RCC 7860 (cell line): ENCODE data around the gene GIMAP8.
"Not testable (repeated sequence)": the region's sequence is repeated elsewhere in the genome, so short reads cannot be mapped to it uniquely, and the experiment has no call there.

ENCODE experiments used
- DNase-seq: peaks from one replicate; pipeline ENCODE4 v3.0.0-alpha.2; 2015; ENCODE audit warnings: low spot score
- FAIRE-seq: peaks from 2 replicates; lab custom pipeline; 2012; peaks lifted over from hg19 to GRCh38; lab: Jason Lieb, UNC

The GIMAP8 gene

DNA sequence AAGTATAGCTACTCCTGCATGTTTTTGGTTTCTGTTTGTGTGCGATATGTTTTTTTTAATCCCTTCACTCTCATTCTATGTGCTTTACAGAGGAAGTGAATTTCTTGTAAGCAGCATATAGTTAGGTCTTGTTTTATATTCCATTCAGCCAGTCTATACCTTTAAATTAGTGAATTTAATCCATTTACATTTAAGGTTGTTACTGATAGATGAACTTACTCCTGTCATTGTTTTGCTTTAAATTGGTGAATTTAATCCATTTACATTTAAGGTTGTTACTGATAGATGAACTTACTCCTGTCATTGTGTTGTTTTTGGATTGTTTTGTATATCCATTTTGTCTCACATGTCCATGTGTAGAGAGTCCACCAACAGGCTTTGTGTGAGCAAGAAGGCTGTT is 11.1 kb downstream of the GIMAP8 start:
- DNase-seq (no peak), FAIRE-seq (no peak)

DNA sequence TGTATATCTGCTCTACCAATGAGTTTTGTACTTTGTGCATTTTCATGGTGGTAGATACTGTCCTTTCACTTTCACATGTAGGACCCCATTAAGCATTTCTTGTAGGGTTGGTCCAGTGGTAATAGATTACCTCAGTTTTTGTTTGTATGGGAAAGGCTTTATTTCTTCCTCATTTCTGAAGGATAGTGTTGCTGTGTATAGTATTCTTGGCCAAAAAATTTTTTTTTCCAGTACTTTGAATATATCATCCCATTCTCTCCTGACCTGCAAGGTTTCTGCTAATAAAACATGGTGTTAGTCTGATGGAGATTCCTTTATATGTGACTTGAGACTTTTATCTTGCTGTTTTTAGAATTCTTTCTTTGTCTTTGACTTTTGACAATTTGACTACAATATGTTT is 12.0 kb downstream of the GIMAP8 start:
- FAIRE-seq (no peak), DNase-seq (no peak)

DNA sequence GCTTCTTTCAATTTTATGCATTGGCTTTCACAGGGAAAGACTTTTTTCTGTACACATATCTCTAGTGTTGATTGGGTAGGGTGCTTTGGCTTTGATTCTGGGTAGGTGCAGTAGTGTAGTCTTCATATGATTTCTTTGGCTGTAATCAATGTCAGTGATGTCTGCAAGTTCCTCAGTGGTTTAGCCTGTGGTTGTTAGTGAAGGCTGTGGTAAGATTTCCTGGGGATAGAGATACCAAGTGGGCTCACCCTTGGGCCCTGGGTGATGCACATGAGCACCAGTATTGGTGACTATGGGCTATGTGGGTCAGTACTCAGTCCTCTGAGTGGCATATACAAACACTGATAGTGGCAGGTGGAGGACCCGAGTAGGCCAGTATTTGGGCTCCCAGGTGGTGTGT is 13.0 kb downstream of the GIMAP8 start:
- FAIRE-seq (no peak), DNase-seq (no peak)

DNA sequence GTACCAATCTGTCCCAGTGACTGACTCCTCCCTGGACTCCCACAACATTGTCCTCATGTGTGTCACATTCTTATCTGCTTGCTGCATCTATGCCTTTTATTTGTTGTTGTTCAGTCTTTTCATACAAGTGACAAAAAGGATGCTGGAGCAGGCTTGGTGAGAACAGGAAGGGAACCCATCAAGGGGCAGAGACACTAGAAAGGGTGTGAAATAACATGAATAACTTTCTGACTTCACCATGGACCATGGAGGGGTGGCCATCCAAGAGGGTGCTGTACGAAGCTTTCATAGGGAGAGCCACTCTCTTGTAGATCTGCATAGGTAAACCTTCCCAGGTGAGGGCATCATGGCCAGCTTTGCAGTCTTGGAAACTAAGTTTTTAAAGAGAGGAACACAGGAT is 14.5 kb downstream of the GIMAP8 start:
- no peak for FAIRE-seq
- DNase-seq, result no peak

DNA sequence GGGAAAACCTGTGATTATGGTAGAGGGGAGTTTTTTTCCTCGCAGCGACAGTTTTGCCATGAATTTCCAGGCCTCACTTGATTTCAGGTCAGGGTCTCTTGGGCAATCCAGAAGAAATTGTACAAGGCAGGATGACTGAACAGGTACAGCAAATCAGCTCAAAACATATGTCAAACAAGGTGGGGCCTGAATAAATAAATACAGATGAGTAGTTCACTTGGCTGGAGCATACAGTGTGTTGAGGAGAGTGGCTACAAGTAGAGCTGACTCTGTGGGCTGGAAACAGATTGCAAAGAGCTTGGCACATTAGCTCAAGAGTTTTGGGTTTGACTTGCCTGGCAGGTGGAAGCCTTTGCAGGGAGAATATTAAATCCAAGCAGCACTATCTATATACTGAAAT is 15.0 kb downstream of the GIMAP8 start:
- no peak for FAIRE-seq

DNA sequence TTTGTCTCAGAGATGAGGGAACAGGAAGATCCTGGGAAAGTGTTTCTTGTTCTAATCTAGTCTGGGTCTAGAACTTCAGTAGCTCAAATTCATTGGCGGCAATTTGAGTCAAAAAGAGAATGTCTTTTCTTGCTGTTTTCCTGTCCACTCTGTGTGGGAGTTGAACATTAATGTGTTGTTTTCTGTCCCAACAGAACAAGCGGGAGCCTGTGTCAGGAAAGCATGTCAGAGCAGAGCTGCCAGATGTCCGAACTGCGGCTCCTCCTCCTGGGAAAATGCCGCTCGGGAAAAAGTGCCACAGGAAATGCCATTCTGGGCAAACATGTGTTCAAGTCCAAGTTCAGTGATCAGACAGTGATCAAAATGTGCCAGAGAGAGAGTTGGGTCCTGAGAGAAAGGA is 16.0 kb downstream of the GIMAP8 start:
- no peak for FAIRE-seq
- no peak for DNase-seq

More for the DNA sequence above, 15.0 kb downstream of the GIMAP8 start:
- no peak for DNase-seq

DNA sequence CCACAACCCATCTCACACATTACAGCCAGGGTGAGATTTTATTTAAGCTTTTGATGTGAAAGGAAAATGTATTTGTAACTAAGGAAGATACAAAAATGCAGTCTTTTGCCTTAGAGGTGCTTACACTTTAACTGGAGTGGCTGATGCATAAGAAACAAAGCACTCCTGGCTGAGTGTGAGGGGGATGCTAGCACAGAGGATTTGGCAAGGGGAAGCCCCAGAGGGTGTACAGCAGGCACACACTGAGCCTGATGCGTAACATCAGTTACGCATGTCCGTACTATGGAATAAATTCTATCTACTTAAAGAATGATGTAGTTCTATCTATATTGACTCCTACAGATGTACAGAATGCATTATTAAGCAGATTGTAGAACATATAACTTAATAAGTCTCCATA is 17.8 kb downstream of the GIMAP8 start:
- FAIRE-seq, result no peak
- DNase-seq, result no peak

DNA sequence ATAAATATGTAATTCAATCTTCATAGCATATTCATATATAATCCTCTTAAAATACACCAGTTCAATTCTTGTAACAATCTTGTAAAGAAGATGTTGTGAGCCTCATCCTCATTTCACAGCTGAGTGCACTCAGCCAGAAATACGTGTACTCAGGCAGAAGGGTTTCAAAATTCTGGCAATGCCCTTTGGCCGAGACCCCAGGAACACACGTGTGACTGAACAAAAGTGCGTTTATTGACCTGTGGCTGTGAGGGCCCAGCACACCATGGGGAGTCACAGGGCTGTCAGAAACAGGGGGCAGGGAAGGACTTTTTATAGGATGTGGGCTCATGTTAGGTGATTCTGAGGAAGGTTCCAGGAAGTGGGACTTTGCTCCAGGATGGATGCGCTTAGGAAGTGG is 21.5 kb downstream of the GIMAP8 start:
- no peak for FAIRE-seq
- no peak for DNase-seq

DNA sequence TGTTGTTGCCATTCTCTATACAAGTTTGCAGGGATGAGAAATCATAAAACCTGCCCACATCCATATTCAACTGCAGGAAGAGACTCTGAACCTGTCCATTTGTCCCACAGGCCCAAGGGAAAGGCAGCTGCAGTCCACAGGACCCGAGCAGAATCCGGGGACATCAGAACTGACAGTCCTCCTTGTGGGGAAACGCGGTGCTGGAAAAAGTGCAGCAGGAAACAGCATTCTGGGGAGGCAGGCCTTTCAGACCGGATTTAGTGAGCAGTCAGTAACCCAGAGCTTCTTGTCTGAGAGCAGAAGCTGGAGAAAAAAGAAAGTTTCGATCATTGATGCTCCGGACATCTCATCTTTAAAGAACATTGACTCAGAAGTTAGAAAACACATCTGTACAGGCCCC is 23.5 kb downstream of the GIMAP8 start:
- FAIRE-seq (no peak), DNase-seq (no peak)

DNA sequence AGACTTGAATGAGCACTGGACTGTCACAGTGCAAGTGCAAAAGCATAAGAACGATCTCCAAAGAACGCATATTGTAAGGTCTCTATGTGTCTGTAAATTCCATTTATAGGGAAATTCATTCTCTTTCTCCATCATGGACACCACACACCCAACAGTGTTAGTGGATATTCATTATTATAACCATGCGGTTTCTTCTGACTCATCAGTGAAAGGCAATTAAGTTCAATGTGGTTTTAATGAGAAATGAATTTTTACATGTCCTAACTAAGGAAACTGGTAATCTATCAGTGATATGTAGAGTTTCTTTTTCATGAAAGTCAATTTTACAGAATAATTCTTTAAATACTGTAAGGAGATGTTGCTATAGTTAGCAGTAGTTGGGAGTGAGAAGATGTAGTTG is 25.9 kb downstream of the GIMAP8 start:
- no peak for FAIRE-seq

DNA sequence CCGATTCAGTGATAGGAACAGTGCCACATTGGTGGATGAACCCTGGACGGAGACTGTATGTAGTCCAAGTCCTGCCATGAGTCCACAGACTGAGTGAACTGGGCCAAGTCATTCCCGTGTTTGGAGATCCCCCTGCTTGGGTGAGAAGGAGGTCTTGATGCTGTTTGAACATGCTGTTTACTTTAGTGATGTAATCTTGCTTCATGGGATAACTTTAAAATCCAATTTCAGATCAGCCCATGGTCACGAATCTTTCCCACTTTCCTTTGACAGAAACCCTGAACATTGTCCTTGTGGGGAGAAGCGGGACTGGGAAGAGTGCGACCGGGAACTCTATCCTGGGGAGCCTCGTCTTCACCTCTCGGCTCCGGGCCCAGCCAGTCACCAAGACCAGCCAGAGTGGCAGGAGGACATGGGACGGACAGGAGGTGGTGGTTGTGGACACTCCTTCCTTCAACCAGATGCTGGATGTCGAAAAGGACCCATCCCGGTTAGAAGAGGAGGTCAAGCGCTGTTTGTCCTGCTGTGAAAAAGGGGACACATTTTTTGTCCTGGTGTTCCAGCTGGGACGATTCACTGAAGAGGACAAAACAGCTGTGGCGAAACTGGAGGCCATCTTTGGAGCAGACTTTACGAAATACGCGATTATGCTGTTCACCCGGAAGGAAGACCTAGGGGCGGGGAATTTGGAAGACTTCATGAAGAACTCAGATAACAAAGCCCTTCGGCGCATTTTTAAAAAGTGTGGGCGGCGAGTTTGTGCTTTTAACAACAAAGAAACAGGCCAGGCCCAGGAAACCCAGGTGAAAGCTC is 26.6 kb downstream of the GIMAP8 start:
- FAIRE-seq, result no peak

More for the DNA sequence above, 25.9 kb downstream of the GIMAP8 start:
- DNase-seq, result no peak

DNA sequence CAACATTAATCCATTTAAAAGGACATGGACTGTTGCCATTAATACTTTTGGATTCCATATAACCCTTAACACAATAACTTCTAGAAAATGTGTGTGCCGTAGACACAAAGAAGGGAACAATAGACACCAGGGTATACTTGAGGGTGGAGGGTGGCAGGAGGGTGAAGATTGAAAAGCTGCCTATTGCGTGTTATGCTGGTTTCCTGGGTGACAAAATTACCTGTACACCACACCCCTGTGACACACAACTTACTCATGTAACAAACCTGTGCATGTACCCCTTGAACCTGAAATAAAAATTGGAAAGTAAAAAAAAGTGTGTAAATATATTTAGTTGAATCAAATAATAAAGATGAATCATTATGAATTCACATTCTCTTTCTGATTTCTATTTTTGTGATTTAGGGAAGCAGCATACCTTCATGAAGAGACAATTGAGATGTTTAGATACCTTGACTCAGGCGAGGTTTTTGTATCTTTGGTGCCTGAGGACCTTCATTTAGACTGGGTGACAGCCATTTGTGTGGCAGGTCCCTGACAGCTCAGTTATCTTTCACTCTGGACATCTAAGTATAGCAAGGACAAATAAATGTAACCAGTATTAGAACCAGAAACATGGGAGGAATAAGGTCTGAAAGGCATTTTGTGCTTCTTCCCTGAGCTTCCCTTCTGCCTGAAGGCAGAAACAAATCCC is 28.7 kb downstream of the GIMAP8 start:
- FAIRE-seq (no peak), DNase-seq (no peak)

More for the DNA sequence above, 26.6 kb downstream of the GIMAP8 start:
- no peak for DNase-seq

DNA sequence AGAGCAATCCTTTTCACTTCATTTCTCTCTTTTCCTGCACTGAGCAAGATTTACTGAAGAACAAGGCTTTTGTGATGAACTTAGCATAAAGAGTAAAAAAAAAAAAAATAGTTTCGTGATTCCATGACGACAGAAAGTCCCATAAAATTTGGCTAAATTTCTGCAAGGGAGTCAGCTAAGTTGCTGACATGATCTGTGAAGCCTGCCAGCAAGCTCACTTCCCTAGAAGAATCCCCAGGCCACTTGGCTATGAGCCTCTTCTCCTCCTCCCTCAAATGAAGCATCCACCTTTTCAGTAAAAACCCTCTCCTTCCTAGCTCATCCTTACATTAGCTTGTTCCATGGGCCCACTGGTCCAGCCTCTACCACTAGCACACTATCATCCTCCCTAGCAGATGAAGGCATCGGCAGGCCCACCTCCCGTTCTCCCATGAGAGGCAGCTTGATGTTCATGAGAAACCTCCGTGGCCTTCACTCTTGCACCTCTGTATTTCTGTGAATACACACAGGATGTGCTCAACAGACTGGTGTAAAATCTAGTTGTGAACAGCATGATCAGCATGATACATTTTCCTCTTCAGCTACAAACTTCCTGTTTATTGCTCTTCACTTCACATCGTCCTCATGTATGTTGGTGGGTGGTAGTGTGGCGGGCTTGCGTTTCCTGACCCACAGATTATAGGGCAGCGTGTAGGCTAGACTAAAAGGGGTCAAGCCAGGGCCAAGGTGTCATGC is 30.9 kb downstream of the GIMAP8 start:
- no peak for DNase-seq
- FAIRE-seq, result no peak

DNA sequence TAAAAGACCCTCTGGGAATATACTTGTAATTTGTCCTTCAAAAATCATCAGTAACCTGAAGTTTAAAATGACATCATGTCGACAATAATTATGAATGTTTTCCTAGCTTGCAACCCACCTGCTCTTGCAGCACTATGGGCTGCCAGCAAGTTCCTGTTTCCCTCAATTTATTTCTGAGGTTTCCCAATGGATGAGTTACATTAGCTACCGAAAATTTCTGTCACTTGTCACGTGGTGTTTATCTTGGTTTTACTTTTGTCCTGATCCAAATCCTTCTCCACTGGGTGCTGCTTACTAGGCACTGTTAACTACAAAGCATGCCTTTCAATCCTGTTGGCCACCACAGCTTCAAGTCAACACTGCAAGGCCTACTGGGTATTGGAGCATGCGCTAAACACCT is 31.5 kb downstream of the GIMAP8 start:
- FAIRE-seq, result no peak
- DNase-seq, result no peak

DNA sequence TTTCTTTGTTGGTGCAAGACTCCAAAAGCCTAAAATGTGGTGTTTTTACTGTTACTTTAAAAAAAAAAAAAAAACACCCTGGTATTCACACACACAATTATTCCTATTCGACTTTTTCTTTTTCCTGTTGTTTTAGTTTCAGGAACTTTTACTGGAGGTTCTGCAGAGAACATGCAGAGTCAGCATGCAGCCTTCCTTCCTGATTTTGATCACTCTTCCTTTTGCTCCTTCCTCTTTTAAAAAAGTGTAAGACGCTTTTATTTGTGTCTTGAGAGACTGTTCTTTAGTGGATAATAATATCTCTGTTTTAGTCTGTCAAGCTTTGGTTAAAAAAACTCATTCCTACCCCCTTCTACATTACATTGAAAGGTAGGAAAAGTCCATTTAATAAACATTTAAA is 33.1 kb downstream of the GIMAP8 start:
- FAIRE-seq, DNase-seq: not testable (repeated sequence)

DNA sequence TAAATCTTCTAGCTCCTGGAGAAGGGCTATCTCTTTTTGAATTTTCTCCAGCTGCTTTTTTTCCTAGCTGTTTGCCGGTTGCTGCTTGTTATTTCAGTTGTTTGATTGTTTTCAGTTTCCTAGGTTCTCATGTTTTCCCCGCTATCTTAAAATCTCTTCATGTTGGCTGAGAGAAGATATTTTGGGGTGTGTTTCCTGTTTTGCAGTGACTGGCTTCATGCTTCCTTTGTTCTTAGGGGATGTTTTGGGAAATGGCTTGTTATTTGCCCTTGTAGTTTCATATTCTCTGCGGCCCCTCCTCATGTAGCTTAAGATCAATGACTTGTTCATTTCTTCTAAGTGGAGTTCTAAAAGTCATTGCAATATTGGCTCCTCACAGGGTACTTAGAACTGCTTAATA is 33.6 kb downstream of the GIMAP8 start:
- DNase-seq, FAIRE-seq: not testable (repeated sequence)

DNA sequence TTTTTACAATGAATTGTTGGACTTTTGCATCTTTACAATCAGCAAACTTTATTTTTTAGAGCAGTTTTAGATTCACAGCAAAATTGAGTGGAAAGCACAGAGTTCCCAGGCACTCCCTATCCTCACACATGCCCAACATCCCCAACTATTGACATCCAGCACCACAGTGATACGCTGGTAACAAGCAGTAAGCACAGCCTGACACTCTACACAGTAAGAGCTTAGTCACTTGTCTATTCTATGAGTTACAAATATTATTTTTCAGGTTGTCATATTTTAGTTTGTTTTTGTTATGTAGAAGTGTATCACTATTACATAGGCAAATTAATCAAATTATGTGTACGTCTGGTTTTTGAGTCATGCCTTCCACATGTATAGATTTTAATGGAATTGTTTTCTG is 37.2 kb downstream of the GIMAP8 start:
- no peak for FAIRE-seq
- DNase-seq, result no peak

DNA sequence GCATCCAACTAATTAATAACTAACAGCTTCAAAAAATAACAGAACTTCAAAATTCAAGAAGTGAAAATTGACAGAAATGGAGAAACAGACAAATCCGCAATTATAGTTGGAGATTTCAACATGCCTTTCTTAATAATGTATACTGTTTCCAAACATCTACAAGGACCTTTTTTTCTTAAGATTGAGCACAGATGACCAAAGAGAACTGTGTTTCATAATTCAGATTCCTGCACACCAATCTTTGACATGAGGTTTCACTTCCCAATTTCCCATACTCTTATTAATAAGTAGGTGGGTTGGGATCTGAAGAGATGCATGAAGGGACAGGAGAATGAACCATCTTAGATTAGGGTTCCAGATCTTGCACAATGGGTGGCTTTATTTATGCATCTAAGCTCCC is 39.4 kb downstream of the GIMAP8 start:
- DNase-seq (no peak), FAIRE-seq (no peak)

DNA sequence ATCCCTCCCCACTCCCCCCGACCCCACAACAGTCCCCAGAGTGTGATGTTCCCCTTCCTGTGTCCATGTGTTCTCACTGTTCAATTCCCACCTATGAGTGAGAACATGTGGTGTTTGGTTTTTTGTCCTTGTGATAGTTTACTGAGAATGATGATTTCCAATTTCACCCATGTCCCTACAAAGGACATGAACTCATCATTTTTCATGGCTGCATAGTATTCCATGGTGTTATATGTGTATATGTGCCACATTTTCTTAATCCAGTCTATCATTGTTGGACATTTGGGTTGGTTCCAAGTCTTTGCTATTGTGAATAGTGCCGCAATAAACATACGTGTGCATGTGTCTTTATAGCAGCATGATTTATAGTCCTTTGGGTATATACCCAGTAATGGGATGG is 43.0 kb downstream of the GIMAP8 start:
- not testable (repeated sequence) for FAIRE-seq, DNase-seq

DNA sequence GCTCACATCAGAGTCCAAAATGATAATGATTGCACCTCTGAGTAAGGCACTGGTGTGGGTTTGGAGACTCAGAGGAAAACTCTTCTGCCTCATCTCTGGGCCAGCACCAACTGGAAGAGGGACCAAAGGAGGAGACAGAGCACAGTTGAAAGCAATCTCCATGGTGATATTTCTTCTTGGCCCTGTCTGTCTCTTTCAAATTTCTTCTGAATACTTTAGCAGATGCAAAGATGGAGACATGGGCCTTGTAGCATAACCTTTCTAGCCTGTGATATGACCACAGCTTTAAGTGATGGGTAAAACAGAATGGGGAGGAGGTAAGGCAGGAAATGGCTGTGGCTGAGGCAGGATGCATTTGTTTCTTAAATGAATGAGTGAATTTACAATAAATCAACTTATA is 52.1 kb downstream of the GIMAP8 start:
- FAIRE-seq (no peak), DNase-seq (no peak)

DNA sequence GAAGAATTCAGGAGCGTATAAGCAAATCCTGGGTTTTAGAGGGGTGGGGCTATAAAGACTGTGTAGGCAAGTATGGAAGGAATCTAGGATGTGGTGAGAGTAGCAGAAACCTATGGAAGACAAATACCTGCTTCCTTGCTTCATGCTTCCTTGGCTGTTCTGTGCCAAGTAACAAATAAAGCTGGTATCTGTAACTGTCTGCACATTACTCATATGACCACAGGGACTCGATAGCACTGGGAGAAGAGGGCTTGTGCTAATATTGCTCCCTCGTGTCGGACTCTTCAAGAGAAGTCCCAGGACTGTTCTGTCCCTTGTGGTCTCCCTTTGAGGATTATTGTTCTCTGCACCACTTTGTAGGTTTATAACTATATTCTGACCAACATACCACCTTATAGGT is 52.7 kb downstream of the GIMAP8 start:
- DNase-seq (no peak), FAIRE-seq (no peak)

DNA sequence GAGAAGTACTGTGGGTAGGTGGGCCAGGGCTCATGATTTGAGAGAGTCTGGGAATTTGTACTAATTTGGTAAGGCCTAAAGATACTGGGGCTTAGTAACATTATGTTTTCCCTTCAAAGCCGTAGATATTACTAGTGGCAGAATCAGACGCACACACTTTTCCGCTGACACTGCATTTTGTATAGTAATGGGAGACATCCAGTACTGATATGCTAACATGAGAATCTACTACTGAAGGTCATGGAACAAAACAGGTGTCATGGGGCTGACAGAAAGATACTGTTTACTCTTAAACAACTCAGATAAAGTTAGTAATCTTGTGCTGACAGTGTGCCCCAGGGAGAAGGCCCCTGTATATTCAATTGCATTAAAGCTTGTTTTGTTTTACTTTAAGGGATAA is 53.2 kb downstream of the GIMAP8 start:
- FAIRE-seq, result no peak

More for the DNA sequence above, 53.2 kb downstream of the GIMAP8 start:
- DNase-seq, result no peak
